Left ventricle myocardium superior (tissue), 1 donor: Measurements from ENCODE around the gene GOLGA6L7. TPM values are rescaled to one million over a fixed set of nuclear protein-coding genes. Genes with fewer than 3 reads are reported as not detected.
"Not testable (repeated sequence)": the region's sequence is repeated elsewhere in the genome, so short reads cannot be mapped to it uniquely, and the experiment has no call there.

Source experiments
- ATAC-seq: fragments of 200-7000 bp; cut with Tn5 transposase; one replicate; pipeline ENCODE4 v1.9.1; 2020; ENCODE audit warnings: mild to moderate bottlenecking, moderate library complexity
- DNase-seq: peaks from one replicate; pipeline ENCODE4 v3.0.0-alpha.2; 2020
- intact Hi-C: fragments of 100-400 bp; cut with micrococcal nuclease; formaldehyde crosslinking; loops from one replicate; pipeline ENCODE4 v1.11.0; 2022
- long read RNA-seq: library from polyadenylated mRNA; unstranded; transcript quantifications from one replicate; pipeline ENCODE4 v2.0.0, GENCODE V29; 2021
- total RNA-seq: library from RNA; stranded (reverse); fragmentation: NEBNext Ultra II Directional; extraction: Animal tissue kit (Norgen Biotek cat#: 25700); gene quantifications from one replicate; pipeline ENCODE4 v1.2.1, GENCODE V29; 2021
- donor health status: DM: no; HTN: yes; CAD: no; lungs with severe emphysema.

The GOLGA6L7 gene, protein sequence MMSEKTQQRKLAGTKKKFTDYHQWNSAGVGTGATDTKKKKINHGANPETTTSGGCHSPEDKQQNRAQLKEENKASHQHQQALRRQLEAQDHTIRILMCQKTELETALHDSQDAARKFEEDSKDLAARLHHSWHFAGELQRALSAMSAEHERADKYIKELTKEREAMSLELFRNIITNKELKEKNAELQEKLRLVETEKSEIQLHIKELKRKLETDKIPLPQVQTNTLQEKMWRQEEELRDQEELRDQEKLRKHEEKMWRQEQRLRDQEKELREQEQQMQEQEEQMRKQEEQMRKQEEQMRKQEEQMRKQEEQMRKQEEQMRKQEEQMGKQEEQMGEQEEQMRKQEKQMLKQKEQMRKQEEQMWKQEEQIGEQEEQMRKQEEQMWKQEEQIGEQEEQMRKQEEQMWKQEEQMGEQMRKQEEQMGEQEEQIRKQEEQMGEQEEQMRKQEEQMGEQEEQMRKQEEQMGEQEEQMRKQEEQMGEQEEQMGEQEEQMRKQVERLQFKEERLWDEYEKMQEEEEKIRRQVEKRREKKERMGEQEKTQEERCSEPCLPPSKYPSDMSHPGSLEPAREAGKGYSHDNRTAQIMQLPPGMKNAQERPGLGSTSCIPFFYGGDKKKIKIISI
- total RNA-seq: not detected
- long read RNA-seq: 0 reads

- ATAC-seq, intact Hi-C loops, DNase-seq: not testable (repeated sequence)
These were observed at the start of gene GOLGA6L7 for GRCh38 chr15:28848521-28848920. GOLGA6L7 (minus strand) TSS chr15:28848644; CDS start chr15:28848549, 95 bp downstream.

GRCh38 chr15:28897861-28898585, 49.6 kb upstream of the GOLGA6L7 start:
- intact Hi-C loops: no loop called here
- ATAC-seq: no peak
- DNase-seq: no peak

DNA sequence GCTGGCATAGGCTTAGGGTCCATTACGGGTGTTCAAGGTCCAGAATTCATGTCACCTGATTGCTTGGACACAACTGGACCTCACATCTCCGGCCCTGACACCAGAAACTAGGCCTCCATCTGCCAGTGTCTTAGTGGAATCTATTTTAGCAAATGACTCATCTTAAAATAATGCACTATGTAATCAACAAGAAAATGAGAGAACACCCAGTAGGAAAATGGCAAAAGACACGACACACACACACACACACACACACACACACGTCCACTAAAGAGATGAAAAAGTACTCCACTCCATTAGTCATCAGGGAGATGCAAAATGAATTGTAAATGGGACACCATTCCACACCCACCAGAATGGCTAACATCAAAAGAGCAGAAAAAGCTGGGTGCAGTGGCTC, 48.5 kb upstream of the GOLGA6L7 start:
- ATAC-seq: no peak
- intact Hi-C loops: no loop called here
- no peak for DNase-seq

DNA sequence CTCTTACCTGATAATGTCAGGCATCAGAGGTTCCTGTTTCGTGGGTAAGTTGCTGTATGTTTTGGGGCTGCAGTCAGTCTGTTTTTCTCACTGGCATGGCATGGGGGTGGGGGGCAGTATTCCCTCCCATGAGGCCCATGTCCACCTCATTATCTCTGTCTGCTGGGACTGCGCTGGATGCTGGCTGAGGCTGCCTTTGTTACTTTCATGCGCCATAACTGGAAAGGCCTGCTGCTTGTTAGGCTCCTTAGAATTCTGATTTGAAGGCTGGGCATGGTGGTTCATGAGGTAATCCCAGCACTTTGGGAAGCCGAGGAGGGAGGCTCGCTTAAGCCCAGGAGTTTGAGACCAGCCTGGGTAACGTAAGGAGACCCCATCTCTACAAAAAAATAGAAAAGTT, 47.1 kb upstream of the GOLGA6L7 start:
- ATAC-seq: no peak
- DNase-seq: no peak
- intact Hi-C loops: no loop called here

DNA sequence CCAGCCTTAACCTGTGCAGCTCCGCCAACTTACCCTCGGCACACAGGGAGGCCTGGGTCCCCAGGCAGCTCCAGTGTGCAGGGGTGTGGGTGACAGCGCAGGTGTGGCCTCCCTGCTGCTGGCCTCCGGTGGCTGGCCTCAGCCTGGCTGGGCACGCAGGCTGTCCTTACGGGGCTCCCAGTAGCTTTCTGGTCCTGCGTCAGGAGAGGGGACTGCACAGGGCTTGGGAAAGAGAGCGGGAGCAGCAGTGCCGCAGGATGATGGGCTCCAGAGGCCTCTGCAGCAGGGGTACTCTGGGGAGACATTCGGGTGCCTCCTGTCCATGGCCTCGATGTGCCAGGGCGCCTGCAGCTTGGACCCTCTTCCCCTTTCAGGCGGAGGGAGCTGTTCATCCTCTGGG, 46.7 kb upstream of the GOLGA6L7 start:
- ATAC-seq: no peak
- no peak for DNase-seq
- intact Hi-C loops: no loop called here

- intact Hi-C loops: no loop called here
- ATAC-seq: no peak
- no peak for DNase-seq
These were observed 46.2 kb upstream of the GOLGA6L7 start for GRCh38 chr15:28894631-28895030.

GRCh38 chr15:28892789-28893610, 44.6 kb upstream of the GOLGA6L7 start:
- ATAC-seq: no peak
- no peak for DNase-seq
- intact Hi-C loops: no loop called here

- intact Hi-C loops: no loop called here
- DNase-seq: no peak
- no peak for ATAC-seq
These were observed 43.1 kb upstream of the GOLGA6L7 start for GRCh38 chr15:28891588-28891987.

- ATAC-seq (no peak), DNase-seq (no peak)
- intact Hi-C loops: no loop called here
These were observed 42.5 kb upstream of the GOLGA6L7 start for GRCh38 chr15:28890711-28891495.

DNA sequence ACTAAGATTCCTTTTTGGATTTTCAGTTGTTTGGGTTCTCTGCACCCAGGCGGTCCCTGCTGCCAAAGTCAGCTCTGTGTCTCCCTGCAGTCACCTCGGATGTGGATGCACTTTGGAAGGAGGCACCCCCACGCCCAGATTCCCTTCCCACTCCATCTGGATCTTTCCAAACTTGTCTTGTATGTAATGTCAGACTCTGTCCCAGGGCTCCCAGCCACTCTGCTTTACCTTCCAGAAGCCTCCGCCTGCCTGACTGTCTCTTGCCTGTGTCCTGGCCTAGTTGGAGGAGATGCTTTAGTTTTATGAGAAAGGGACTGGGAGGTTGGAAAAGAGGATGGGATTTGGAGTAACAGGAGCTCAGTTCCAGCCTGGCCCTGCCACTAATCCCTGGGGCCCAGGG, 41.8 kb upstream of the GOLGA6L7 start:
- ATAC-seq, intact Hi-C loops, DNase-seq: not testable (repeated sequence)

DNA sequence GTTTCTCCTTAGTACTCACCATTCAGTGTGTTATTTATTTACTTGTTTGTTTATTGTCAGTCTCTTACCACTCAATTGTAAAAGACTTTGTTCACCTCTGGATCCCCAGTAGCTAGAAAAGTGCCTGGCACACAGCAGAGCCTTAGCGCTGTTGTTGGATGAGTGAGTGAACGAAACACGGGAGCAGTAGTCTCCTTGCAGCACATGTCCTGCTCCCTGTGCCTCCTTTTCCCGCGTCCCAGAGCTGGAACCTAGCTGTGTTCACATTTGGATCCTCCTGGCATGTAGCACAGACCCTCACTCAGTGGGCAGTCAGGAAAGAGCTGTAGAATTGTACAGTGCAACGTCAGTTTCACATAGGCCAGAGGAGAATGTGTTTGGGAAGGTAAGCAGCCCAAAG, 41.4 kb upstream of the GOLGA6L7 start:
- intact Hi-C loops, DNase-seq, ATAC-seq: not testable (repeated sequence)

GRCh38 chr15:28889346-28889745, 40.9 kb upstream of the GOLGA6L7 start:
- DNase-seq: no peak
- no peak for ATAC-seq
- intact Hi-C loops: no loop called here

DNA sequence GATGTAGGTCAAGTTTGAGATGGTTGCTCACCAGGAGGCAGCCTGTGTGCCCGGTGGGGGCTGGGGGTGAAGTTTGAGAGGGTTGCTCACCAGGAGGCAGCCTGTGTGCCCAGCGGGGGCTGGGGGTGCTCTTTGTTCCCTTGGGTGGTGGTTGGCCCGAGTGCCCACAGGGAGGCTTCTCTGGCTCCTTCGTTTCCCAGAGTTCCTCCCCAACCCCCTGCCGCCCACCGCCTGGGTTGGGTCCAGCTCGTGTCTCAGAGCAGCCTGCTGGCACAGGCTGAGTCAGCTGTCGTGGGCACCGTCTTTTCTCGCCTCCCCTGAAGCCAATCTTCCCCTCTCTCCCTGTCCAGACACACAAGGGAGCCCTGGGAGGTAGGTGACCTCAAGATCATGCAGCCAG, 40.5 kb upstream of the GOLGA6L7 start:
- ATAC-seq: no peak
- no peak for DNase-seq
- intact Hi-C loops: no loop called here

DNA sequence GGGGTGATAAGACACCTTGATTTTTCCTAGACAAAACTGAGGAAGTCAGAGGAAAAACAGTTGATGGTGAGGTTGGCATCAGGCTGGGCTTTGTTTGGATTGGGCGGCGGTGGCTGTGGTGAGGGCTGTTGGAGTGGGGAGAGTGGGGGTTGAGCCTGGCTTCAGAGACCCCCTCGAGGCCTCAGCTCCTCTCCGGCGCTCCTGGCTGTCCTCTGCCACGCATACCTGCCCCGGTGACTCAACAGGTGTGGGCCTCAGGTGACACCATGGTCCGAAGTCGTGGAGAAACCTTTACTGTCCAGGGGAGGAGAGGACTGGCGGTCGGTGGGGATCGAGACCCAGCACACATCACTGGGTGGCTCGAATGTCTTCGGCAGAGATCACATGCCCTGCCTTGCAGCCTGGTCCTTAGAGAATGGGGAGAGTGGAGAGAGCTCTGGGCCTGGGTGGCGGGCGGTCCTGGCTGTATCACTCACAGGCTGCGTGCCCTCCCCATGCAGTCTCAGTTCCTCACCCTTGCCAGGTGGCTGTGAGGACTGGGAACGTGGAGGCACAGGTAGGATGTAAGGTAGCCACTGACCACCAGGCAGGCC, 40.0 kb upstream of the GOLGA6L7 start:
- no peak for ATAC-seq
- intact Hi-C loops: no loop called here
- no peak for DNase-seq

- DNase-seq (no peak), ATAC-seq (no peak)
- intact Hi-C loops: no loop called here
These were observed 39.1 kb upstream of the GOLGA6L7 start for GRCh38 chr15:28887339-28888174.

DNA sequence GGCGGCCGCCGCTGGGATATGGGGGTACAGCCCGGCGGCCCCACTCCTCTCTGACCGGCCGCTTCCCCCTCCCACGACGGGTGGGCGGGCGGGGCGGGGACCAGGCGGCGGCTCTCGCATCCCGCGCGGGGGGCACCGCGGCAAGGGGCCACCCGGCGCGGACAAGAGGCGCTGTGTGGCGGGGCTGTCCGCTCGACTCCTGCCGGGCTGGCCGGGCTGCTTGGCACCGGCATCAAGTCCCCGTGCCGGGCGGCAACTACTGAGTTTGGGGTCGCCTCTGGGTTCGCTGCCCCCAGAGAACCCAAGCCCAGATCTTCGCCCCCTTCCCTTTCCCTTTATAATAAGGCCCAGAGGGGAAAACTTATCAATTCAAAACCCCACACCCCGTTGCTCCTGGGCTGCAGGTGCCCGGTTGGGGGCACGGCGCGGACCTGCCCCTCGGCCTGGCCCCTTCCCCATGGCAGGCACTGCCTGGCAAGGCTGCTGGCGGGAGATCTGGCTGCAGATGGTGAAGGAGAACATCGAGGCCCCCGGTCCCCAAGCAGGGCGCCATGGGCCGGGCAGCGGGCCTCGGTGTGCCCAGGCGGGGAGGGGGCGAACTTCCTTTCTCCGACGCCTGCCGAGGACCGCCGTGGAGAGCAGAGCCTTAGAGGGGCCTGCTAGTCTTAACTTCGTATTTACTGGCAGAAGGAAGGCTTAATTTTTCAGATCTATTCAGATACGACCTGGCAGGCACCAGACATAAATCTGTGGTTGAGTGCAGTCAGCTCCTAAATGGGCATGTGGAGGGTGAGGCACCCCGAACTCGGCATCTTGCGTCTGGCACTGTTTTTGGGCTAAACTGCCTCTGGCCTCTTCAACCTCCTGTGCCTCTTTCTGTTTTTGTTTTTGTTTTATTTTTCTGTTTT, 38.2 kb upstream of the GOLGA6L7 start:
- no peak for DNase-seq
- no peak for ATAC-seq
- intact Hi-C loops: no loop called here
